GM18505 (cell line): ENCODE measurements around the gene ZNF764.

Experiments used
- ATAC-seq: cut with Tn5 transposase; IDR thresholded peaks from one replicate; pipeline ENCODE4 v1.9.1; 2021; ENCODE audit not compliant: unreplicated experiment
- POLR2A ChIP-seq: IDR thresholded peaks from 4 replicates; pipeline ENCODE4 v1.6.1; 2011; ENCODE audit warnings: borderline replicate concordance; ENCODE audit not compliant: insufficient read depth, insufficient read length; ENCODE audit errors: extremely low read depth

The ZNF764 gene

DNA sequence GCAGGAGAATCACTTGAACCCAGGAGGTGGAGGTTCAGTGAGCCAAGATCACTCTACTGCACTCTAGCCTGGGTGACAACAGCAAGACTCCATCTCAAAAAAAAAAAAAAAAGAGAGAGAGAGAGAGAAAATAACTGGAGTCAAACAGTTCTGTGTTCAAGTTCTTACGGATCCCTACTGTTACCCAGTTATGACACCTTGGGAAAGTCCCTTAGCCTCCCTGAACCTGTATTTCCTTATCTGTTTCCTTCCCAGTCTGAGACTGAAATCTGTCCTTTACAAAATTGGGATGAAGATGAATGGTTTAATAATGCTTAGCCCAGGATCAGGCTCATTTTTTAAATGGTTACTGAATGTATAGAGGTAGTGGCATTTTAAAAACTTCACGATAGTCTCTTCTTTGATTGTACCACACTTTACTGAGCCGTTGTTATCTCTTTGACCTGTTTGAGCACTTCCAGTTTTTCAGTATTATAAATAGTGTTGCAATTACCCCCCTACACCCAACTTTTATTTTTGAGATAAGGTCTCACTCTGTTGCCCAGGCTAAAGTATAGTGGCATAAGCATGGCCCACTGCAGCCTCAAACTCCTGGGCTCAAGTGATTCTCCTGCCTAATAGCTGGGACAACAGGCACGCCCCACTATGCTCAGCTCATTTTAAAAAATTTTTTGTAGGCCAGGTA is 49.0 kb downstream of the ZNF764 start:
- TF ChIP-seq POLR2A: no peak
- ATAC-seq: no peak
